HCT116 (cell line): ENCODE results near the gene GNA15. TPM values are rescaled to one million over a fixed set of nuclear protein-coding genes. Genes with fewer than 3 reads are reported as not detected.

Experiments
- ATAC-seq: fragments of 200-7000 bp; cut with Tn5 transposase; 2 replicates; pipeline ENCODE4 v1.9.1; 2020; ENCODE audit warnings: mild to moderate bottlenecking, moderate library complexity
- BruUV-seq: library from RNA; stranded (reverse); fragments of 400-500 nt; replicated peaks from 2 replicates; lab custom pipeline; 2021; lab: Mats Ljungman, UMichigan
- CTCF ChIA-PET: fragments of 300-600 bp; sonication (Branson Sonifier 250); formaldehyde crosslinking; loops from one replicate; lab custom pipeline; 2021; ENCODE audit warnings: antibody characterized with exemption; lab: Charles Lee
- POLR2A ChIA-PET: fragments of 300-600, 350-600 bp; sonication (Branson Sonifier 250); formaldehyde crosslinking; loops from one replicate; lab custom pipeline; 2021; ENCODE audit warnings: antibody characterized with exemption; lab: Charles Lee
- RAD21 ChIA-PET, 2 experiments: fragments of 300-600 bp; sonication (Branson Sonifier 250); formaldehyde crosslinking; loops; one replicate each; lab custom pipeline; 2023; ENCODE audit warnings: low total read pairs in 2 of 2; ENCODE audit not compliant: uncharacterized antibody in 2 of 2, unreplicated experiment in 2 of 2, low non-redundant PET in 1 of 2; lab: Charles Lee
- DNase-seq: peaks from one replicate; pipeline ENCODE4 v3.0.0-alpha.2; 2010; ENCODE audit warnings: low read depth, low spot score
- H2AFZ ChIP-seq: fragments of 200-600 bp; shearing (Covaris generic), sonication (generic); 2 replicates; pipeline ENCODE4 v1.6.1; 2017; ENCODE audit warnings: low read depth, mixed run types, mixed read lengths, antibody characterized with exemption, low read length; ENCODE audit not compliant: poor library complexity, severe bottlenecking
- H3K27ac ChIP-seq: 2 replicates; pipeline ENCODE4 v1.5.1; 2012; ENCODE audit warnings: low read depth, low read length
- H3K27me3 ChIP-seq: fragments of 200-600 bp; sonication (generic); 2 replicates; pipeline ENCODE4 v1.6.1; 2016; ENCODE audit warnings: mixed run types, low read length, mixed read lengths; ENCODE audit not compliant: insufficient read depth
- H3K36me3 ChIP-seq, 2 experiments: fragments of 200-500 bp in 1 of 2; fragments of 200-600 bp in 1 of 2; sonication (Bioruptor generic) in 1 of 2; sonication (generic) in 1 of 2; 2 replicates each; pipeline versions ENCODE4 v1.5.1 to v1.6.1; 2014 to 2016; ENCODE audit warnings: low read length in 2 of 2, inconsistent platforms in 1 of 2, mixed read lengths in 1 of 2, mixed run types in 1 of 2; ENCODE audit not compliant: insufficient read depth in 2 of 2, control insufficient read depth in 1 of 2
- H3K4me1 ChIP-seq, 2 experiments: fragments of 200-600 bp in 1 of 2; sonication (generic) in 1 of 2; 2 replicates each; pipeline versions ENCODE4 v1.5.1 to v1.6.1; 2012 to 2017; ENCODE audit warnings: low read length in 2 of 2, inconsistent platforms in 1 of 2, mild to moderate bottlenecking in 1 of 2, mixed read lengths in 1 of 2, mixed run types in 1 of 2, moderate library complexity in 1 of 2; ENCODE audit not compliant: insufficient read depth in 2 of 2, control insufficient read depth in 1 of 2
- H3K4me2 ChIP-seq: fragments of 200-600 bp; sonication (generic); 2 replicates; pipeline ENCODE4 v1.6.1; 2017; ENCODE audit warnings: mixed run types, low read length, mixed read lengths
- H3K4me3 ChIP-seq, 2 experiments: fragments of 200-600 bp in 1 of 2; sonication (generic) in 1 of 2; replicated peaks in 1 of 2; 2 replicates each; pipeline ENCODE4 v1.5.1; 2011 to 2016; ENCODE audit warnings: low read length in 2 of 2, control low read depth in 1 of 2, low read depth in 1 of 2, mild to moderate bottlenecking in 1 of 2, mixed read lengths in 1 of 2, mixed run types in 1 of 2
- H3K79me2 ChIP-seq: fragments of 200-600 bp; sonication (generic); 2 replicates; pipeline ENCODE4 v1.6.1; 2017; ENCODE audit warnings: mild to moderate bottlenecking, mixed run types, low read length, moderate library complexity, mixed read lengths; ENCODE audit not compliant: insufficient read depth
- H3K9ac ChIP-seq: fragments of 200-600 bp; sonication (generic); 2 replicates; pipeline ENCODE4 v1.6.1; 2016; ENCODE audit warnings: low read length, mixed read lengths
- H3K9me2 ChIP-seq: fragments of 200-600 bp; sonication (generic), shearing (Covaris generic); 2 replicates; pipeline ENCODE4 v1.6.1; 2017; ENCODE audit warnings: mixed run types, mild to moderate bottlenecking, moderate library complexity; ENCODE audit not compliant: insufficient read depth
- H3K9me3 ChIP-seq, 2 experiments: fragments of 200-500 bp in 1 of 2; fragments of 200-600 bp in 1 of 2; sonication (Bioruptor generic) in 1 of 2; sonication (generic) in 1 of 2; 2 replicates each; pipeline ENCODE4 v1.6.1; 2014 to 2017; ENCODE audit warnings: low read length in 2 of 2, mixed read lengths in 2 of 2, inconsistent platforms in 1 of 2, low read depth in 1 of 2, mild to moderate bottlenecking in 1 of 2, mixed run types in 1 of 2, moderate library complexity in 1 of 2; ENCODE audit not compliant: control insufficient read depth in 1 of 2, insufficient read depth in 1 of 2
- H4K20me1 ChIP-seq: fragments of 200-600 bp; sonication (generic), shearing (Covaris generic); 2 replicates; pipeline ENCODE4 v1.6.1; 2017; ENCODE audit warnings: mixed run types, mild to moderate bottlenecking, moderate library complexity; ENCODE audit not compliant: insufficient read depth
- CBX3 ChIP-seq: IDR thresholded peaks from 2 replicates; pipeline ENCODE4 v1.6.1; 2012; ENCODE audit warnings: low read depth
- CEBPB ChIP-seq: IDR thresholded peaks from 2 replicates; pipeline ENCODE4 v1.6.1; 2012; ENCODE audit warnings: low read depth
- EGR1 ChIP-seq: IDR thresholded peaks from 2 replicates; pipeline ENCODE4 v1.6.1; 2012; ENCODE audit warnings: low read depth
- JUND ChIP-seq: IDR thresholded peaks from 2 replicates; pipeline ENCODE4 v1.6.1; 2012
- RAD21 ChIP-seq: IDR thresholded peaks from 2 replicates; pipeline ENCODE4 v1.6.1; 2012; ENCODE audit warnings: low read depth, mild to moderate bottlenecking
- SIN3A ChIP-seq: IDR thresholded peaks from 2 replicates; pipeline ENCODE4 v1.6.1; 2012; ENCODE audit warnings: low read depth
- SP1 ChIP-seq: IDR thresholded peaks from 2 replicates; pipeline ENCODE4 v1.6.1; 2012; ENCODE audit warnings: low read depth
- TCF7L2 ChIP-seq: IDR thresholded peaks from 2 replicates; pipeline ENCODE4 v1.7.0; 2011; ENCODE audit warnings: borderline replicate concordance, inconsistent platforms; ENCODE audit not compliant: insufficient read depth, insufficient read length; ENCODE audit errors: extremely low read depth
- ZFX ChIP-seq: fragments of 450-650 bp; IDR thresholded peaks from 2 replicates; pipeline ENCODE4 v1.6.1; 2017
- ZNF274 ChIP-seq: fragments of 200-500 bp; sonication (Bioruptor generic); IDR thresholded peaks from 2 replicates; pipeline ENCODE4 v1.6.1; 2014; ENCODE audit warnings: mild to moderate bottlenecking, low read depth, low read length, inconsistent platforms
- intact Hi-C: fragments of 100-400 bp; cut with micrococcal nuclease; formaldehyde crosslinking; loops from 2 replicates; pipeline ENCODE4 v1.10.0; 2022
- total RNA-seq: library from RNA; stranded (reverse); gene quantifications from one replicate; pipeline ENCODE4 v1.2.1, GENCODE V29; 2021; ENCODE audit not compliant: unreplicated experiment
- TF ChIP-seq, protein P1 (sequence below): IDR thresholded peaks from 2 replicates; pipeline ENCODE4 v1.6.1; 2012
- TF ChIP-seq, protein P2 (sequence below): IDR thresholded peaks from 2 replicates; pipeline ENCODE4 v1.6.1; 2012; ENCODE audit warnings: low read depth
- TF ChIP-seq, protein P3 (sequence below): IDR thresholded peaks from 2 replicates; pipeline ENCODE4 v1.6.1; 2012

The GNA15 gene
- total RNA-seq, 1 experiment from 2014 or later: 1.5 TPM

DNA sequence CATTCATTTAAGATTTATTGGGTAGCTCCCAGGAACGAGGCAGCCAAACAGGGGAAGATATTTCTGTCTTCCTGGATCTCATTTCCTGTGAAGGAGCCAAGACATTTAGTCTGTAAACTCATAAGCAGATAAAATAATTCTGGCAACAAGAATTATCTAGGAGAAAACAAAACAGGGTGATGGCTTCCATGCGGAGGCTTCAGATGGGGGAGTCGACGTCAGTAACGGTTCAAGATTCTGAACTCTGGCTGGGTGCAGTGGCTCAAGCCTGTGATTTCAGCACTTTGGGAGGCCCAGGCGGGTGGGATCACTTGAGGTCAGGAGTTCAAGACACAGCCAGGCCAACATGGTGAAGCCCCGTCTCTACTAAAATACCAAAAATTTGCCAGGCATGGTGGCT is 1.3 kb downstream of the GNA15 start:
- CTCF ChIA-PET: no interaction called here
- ATAC-seq: no peak

DNA sequence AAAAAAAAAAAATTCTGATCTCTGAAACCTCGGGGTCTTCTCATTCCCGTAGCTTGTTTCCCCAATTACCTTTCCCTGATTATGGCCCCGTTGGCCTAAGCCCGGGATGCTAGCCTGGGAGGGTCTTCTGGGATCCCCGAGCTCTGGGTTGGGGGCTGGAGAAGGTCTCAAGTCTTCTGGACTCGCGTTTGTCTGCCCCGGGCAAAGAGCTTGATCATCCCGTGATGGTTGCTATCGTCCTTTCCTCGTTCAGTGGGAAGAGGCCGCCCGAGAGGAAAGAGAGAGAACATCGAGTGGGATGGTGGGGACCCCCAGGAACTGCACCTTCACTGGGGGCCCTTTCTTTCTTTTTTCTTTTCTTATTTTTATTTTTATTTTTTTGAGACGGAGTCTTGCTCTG is 2.4 kb downstream of the GNA15 start:
- Histone ChIP-seq H3K4me2 (no peak overlapping the region), H3K79me2 (no peaks in the 10 kb centered on the region), H3K9me3 (no peaks in the 10 kb centered on the region), H3K4me1 (peaks cover 12 to 18% of the 10 kb centered on the region in 2 experiments), H3K4me3 (no peak overlapping the region), H4K20me1 (no peaks in the 10 kb centered on the region), H3K27ac (no peak overlapping the region), H3K27me3 (no peaks in the 10 kb centered on the region), H3K9ac (no peak overlapping the region), H3K9me2 (no peaks in the 10 kb centered on the region), H2AFZ (no peak overlapping the region), H3K36me3 (no peaks in the 10 kb centered on the region)
- no peak for ATAC-seq
- BruUV-seq: no TSS peak
- TF ChIP-seq JUND (no peak), RAD21 (no peak), ZNF274 (no peak), SP1 (no peak), SIN3A (no peak), CBX3 (no peak), TCF7L2 (no peak), CEBPB (no peak)
- TF ChIP-seq, protein P1, sequence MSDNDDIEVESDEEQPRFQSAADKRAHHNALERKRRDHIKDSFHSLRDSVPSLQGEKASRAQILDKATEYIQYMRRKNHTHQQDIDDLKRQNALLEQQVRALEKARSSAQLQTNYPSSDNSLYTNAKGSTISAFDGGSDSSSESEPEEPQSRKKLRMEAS: no peak
- TF ChIP-seq, protein P2, sequence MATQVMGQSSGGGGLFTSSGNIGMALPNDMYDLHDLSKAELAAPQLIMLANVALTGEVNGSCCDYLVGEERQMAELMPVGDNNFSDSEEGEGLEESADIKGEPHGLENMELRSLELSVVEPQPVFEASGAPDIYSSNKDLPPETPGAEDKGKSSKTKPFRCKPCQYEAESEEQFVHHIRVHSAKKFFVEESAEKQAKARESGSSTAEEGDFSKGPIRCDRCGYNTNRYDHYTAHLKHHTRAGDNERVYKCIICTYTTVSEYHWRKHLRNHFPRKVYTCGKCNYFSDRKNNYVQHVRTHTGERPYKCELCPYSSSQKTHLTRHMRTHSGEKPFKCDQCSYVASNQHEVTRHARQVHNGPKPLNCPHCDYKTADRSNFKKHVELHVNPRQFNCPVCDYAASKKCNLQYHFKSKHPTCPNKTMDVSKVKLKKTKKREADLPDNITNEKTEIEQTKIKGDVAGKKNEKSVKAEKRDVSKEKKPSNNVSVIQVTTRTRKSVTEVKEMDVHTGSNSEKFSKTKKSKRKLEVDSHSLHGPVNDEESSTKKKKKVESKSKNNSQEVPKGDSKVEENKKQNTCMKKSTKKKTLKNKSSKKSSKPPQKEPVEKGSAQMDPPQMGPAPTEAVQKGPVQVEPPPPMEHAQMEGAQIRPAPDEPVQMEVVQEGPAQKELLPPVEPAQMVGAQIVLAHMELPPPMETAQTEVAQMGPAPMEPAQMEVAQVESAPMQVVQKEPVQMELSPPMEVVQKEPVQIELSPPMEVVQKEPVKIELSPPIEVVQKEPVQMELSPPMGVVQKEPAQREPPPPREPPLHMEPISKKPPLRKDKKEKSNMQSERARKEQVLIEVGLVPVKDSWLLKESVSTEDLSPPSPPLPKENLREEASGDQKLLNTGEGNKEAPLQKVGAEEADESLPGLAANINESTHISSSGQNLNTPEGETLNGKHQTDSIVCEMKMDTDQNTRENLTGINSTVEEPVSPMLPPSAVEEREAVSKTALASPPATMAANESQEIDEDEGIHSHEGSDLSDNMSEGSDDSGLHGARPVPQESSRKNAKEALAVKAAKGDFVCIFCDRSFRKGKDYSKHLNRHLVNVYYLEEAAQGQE: no peak
- TF ChIP-seq, protein P3, sequence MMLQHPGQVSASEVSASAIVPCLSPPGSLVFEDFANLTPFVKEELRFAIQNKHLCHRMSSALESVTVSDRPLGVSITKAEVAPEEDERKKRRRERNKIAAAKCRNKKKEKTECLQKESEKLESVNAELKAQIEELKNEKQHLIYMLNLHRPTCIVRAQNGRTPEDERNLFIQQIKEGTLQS: no peak
- DNase-seq: no peak
- ChIA-PET CTCF (interaction anchor here (8.1 kb wide), 1 partner anchor 10 kb away, joined by 45 read pairs; no protein-coding TSS in a partner anchor), POLR2A (no interaction called here), RAD21 (no interaction called here)
- intact Hi-C loops: no loop called here

More for the DNA sequence above, 1.3 kb downstream of the GNA15 start:
- no TSS peak for BruUV-seq
- POLR2A ChIA-PET: no interaction called here
- Histone ChIP-seq H3K79me2 (no peaks in the 10 kb centered on the region), H3K36me3 (no peaks in the 10 kb centered on the region), H3K9ac (no peak overlapping the region), H3K27me3 (no peaks in the 10 kb centered on the region), H2AFZ (no peak overlapping the region), H3K4me1 (peaks cover 4 to 8% of the 10 kb centered on the region in 2 experiments; a peak in 3 of 4 replicates), H4K20me1 (no peaks in the 10 kb centered on the region), H3K4me2 (no peak overlapping the region), H3K9me3 (no peaks in the 10 kb centered on the region), H3K4me3 (no peak overlapping the region), H3K9me2 (no peaks in the 10 kb centered on the region), H3K27ac (no peak overlapping the region)
- intact Hi-C loops: no loop called here
- DNase-seq: no peak
- RAD21 ChIA-PET: no interaction called here
- TF ChIP-seq JUND (no peak), EGR1 (no peak), ZFX (no peak)
- TF ChIP-seq, protein P1: no peak
